GM12801 (cell line): Measurements from ENCODE around the gene WDR1.

Experiments
- CTCF ChIP-seq: IDR thresholded peaks from one replicate; pipeline ENCODE4 v1.5.1; 2011; ENCODE audit warnings: control low read depth; ENCODE audit not compliant: insufficient read length; ENCODE audit errors: extremely low read depth

The WDR1 gene

GRCh38 chr4:10041036-10041435 lies 75.6 kb downstream of the WDR1 start:
- TF ChIP-seq CTCF, result no peak

- no peak for TF ChIP-seq CTCF
Measured at GRCh38 chr4:10040049-10040892, 76.3 kb downstream of the WDR1 start.

- TF ChIP-seq CTCF, result no peak
Measured at GRCh38 chr4:10036807-10037342, 79.7 kb downstream of the WDR1 start.

- TF ChIP-seq CTCF, result no peak
Measured at GRCh38 chr4:10035130-10035529, 81.5 kb downstream of the WDR1 start.

- no peak for TF ChIP-seq CTCF
Measured at GRCh38 chr4:10034612-10035104, 81.9 kb downstream of the WDR1 start.

GRCh38 chr4:10034136-10034535 lies 82.5 kb downstream of the WDR1 start:
- no peak for TF ChIP-seq CTCF

- no peak for TF ChIP-seq CTCF
Measured at GRCh38 chr4:10033191-10033881, 83.3 kb downstream of the WDR1 start.
